Uterus (tissue), 4 donors: ENCODE results near the gene ANKRD23. TPM values are rescaled to one million over a fixed set of nuclear protein-coding genes. Genes with fewer than 3 reads are reported as not detected.
A peak's percentile ranks its signal among the peaks of the same experiment; 100 is the strongest.

Experiments used
- DNase-seq, 2 donors: peaks; one replicate each; pipeline ENCODE4 v3.0.0-alpha.2; 2019 to 2020
- H3K27ac ChIP-seq, 2 donors: fragments of 200-600 bp; sonication (generic); 1 replicate in 1 of 2; 2 replicates in 1 of 2; pipeline ENCODE4 v1.5.1; 2016 to 2018
- H3K27me3 ChIP-seq, 2 donors: fragments of 200-600 bp; sonication (generic); one replicate each; pipeline ENCODE4 v1.5.1; 2018 to 2019; ENCODE audit warnings: control low read depth in 1 of 2
- H3K36me3 ChIP-seq, 2 donors: fragments of 200-600 bp; sonication (generic); one replicate each; pipeline ENCODE4 v1.5.1; 2019; ENCODE audit warnings: control low read depth in 1 of 2
- H3K4me1 ChIP-seq, 2 donors: fragments of 200-600 bp; sonication (generic); one replicate each; pipeline ENCODE4 v1.5.1; 2018 to 2019; ENCODE audit warnings: control low read depth in 1 of 2
- H3K4me3 ChIP-seq, 2 donors: fragments of 200-600 bp; sonication (generic); 1 replicate in 1 of 2; 2 replicates in 1 of 2; pipeline ENCODE4 v1.5.1; 2018 to 2019; ENCODE audit warnings: mild to moderate bottlenecking in 1 of 2
- H3K9me3 ChIP-seq, 2 donors: fragments of 200-600 bp; sonication (generic); one replicate each; pipeline ENCODE4 v1.5.1; 2019; ENCODE audit warnings: control low read depth in 1 of 2
- CTCF ChIP-seq, 4 experiments: fragments of 200-600 bp in 2 of 4; fragments of 450-650 bp in 2 of 4; sonication (generic) in 2 of 4; IDR thresholded peaks; one replicate each; pipeline ENCODE4 v1.5.1; 2016 to 2019; ENCODE audit warnings: antibody characterized with exemption in 4 of 4, mild to moderate bottlenecking in 2 of 4, moderate library complexity in 1 of 4
- POLR2A ChIP-seq, 2 donors: fragments of 450-650 bp; IDR thresholded peaks; one replicate each; pipeline ENCODE4 v1.6.1; 2016; ENCODE audit warnings: antibody characterized with exemption in 2 of 2, mild to moderate bottlenecking in 1 of 2, moderate library complexity in 1 of 2
- intact Hi-C: fragments of 100-400 bp; cut with DNase I; formaldehyde crosslinking; loops from one replicate; pipeline ENCODE4 v1.15.1; 2023; ENCODE audit warnings: low total_unique reads
- total RNA-seq, 4 donors: library from RNA; depleted of rRNA in 3 of 4; stranded (reverse); fragments of >200 nt in 3 of 4; gene quantifications; one replicate each; pipeline versions ENCODE4 v1.1.0 to v1.2.4, GENCODE V29; 2014 to 2023
- donor health status: DM: yes; HTN: yes; CAD: no.

ANKRD23 gene
- total RNA-seq, 4 donors from 2014 or later: 4.4 to 23.2 (median 8.6) TPM

DNA sequence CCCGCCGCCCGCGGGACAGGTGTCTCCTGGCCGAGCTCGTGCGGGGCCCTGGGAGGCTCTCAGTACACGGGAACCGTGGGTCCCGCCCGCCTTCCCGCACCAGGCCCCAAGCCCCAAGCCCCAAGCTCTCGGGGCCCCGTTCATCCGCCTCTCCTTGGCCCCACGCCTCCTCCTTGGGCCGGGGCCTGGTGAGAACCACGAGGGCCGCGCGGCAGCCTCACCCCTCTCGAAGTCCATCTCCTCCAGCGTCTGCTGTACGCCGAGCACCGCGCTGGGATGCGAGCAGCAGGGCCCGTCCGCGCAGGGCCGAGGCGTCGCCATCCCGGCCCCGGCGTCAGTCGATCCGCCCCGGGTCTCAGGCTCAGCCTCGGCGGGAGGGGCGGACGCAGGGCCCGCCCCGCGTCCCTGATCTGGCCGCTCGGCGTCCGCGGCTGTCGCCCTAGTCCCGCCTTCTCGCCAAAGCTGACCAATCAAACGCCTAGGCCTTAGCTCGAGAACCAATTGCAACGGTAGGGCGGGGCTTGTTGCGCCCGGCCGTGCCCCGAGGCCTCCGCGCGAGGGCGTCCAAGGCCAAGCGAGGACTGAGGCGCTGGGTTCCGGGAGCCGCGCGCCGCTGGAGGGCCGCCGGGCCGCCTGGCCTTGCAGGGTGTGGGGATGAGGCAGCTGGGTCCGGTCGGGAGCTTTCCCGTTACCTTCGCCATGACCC is 14.0 kb upstream of the ANKRD23 start, which contains the start of gene ANKRD39:
Gene ANKRD39 (minus strand): TSS at position 350 of the 706 bp plus-strand sequence. CDS start 29 bp downstream, at position 321.
- H3K27ac ChIP-seq: peak within 1 kb of the TSS; percentile 90 to 92
- no peaks in the 10 kb centered on the region for H3K9me3 ChIP-seq
- no peaks in the 10 kb centered on the region for H3K27me3 ChIP-seq
- intact Hi-C loops: loop anchor here (5.0 kb wide), 1 partner anchor 94 kb away; no protein-coding TSS in a partner anchor
- no peaks in the 10 kb centered on the region for H3K36me3 ChIP-seq
- TF ChIP-seq CTCF (IDR thresholded peaks at IDR 0.05): peak; percentile 86 to 99 (median 96)
- peak; percentile 91 for TF ChIP-seq POLR2A (IDR thresholded peaks at IDR 0.05)
- H3K4me3 ChIP-seq: peak within 1 kb of the TSS; percentile 78 to 95
- peak; percentile 98 to 99 for DNase-seq
- peaks cover 0 to 26% of the 10 kb centered on the region in 2 donors for H3K4me1 ChIP-seq

DNA sequence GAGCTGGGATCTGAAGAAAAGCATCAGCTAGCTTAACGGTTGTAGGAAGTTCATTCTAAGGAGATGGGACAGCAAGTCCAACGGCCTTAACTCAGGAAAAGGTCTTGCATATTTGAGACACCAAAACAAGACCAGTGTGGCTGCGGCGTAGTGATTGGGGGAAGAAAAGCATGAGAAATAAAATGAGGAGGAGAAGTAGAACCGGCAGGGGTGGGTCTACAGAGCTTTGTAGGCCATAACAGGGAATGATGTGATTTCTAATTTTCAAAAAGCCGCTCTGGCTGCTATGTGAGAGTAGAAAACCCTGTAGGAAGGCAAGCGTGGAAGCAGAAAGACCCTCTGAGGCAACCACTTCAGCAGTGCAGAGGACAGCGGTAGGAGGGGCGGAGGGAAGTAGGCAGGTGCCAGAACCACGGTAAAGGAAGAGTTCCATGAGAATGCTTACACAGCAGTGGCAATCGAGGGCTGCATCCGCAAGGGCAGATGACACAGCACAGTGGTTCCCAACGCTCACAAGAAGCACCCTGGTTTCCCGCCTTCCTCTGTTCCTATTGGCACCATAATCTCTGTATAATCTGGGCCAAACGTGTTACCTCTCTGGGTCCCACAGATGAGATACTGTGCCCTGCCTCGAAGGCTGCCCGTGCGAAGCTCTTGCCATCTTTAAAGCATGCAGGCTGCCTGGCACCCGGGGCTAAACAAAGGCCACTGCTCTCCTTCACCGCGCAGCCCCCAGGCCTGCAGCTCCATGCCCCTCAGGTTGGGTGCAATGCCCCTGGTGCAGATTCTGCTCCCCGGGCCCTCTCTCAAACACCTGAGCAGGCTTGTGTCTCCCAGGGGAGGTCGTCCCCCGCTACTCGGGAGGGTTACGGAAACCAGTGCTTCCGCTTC is 13.2 kb upstream of the ANKRD23 start:
- TF ChIP-seq CTCF (IDR thresholded peaks at IDR 0.05) (no peak), POLR2A (IDR thresholded peaks at IDR 0.05) (no peak)
- Histone ChIP-seq H3K27me3 (no peaks in the 10 kb centered on the region), H3K4me3 (peak overlapping the region; percentile 78 to 95), H3K9me3 (no peaks in the 10 kb centered on the region), H3K27ac (peak overlapping the region; percentile 90 to 92), H3K4me1 (peaks cover 0 to 26% of the 10 kb centered on the region in 2 donors), H3K36me3 (no peaks in the 10 kb centered on the region)
- DNase-seq: peak in 1 of 2 donors; percentile 40
- intact Hi-C loops: loop anchor here (5.0 kb wide), 1 partner anchor 95 kb away; no protein-coding TSS in a partner anchor

DNA sequence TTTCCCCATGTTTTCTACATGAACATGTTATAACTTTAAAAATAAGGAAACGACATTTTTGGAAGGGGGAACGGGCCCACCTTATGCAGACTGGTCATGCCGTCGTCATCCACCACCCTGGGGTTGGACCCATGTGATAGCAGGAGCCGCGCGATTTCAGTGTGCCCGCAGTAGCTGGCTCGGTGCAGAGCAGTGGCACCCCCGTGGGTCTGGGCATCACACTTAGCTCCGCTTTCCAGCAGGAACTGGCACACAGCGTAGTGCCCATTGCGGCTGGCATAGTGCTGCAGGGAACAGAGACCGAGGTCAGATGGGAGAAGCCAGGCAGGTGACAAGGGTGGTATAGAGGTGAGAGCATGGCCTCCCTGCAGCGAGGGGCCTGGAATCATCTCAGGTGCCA is 9.5 kb upstream of the ANKRD23 start:
- no peak for DNase-seq
- intact Hi-C loops: no loop called here
- no peak overlapping the region for H3K27ac ChIP-seq
- TF ChIP-seq CTCF (IDR thresholded peaks at IDR 0.05) (no peak), POLR2A (IDR thresholded peaks at IDR 0.05) (no peak)
- H3K4me1 ChIP-seq: peaks cover 0 to 10% of the 10 kb centered on the region in 2 donors
- H3K9me3 ChIP-seq: no peaks in the 10 kb centered on the region
- H3K36me3 ChIP-seq: no peaks in the 10 kb centered on the region
- H3K27me3 ChIP-seq: no peaks in the 10 kb centered on the region
- H3K4me3 ChIP-seq: no peak overlapping the region

- H3K4me3 ChIP-seq: no peak overlapping the region
- no peak for TF ChIP-seq CTCF (IDR thresholded peaks at IDR 0.05)
- TF ChIP-seq POLR2A (IDR thresholded peaks at IDR 0.05): no peak
- peaks cover 0 to 10% of the 10 kb centered on the region in 2 donors for H3K4me1 ChIP-seq
- no peak for DNase-seq
- intact Hi-C loops: no loop called here
- H3K9me3 ChIP-seq: no peaks in the 10 kb centered on the region
- H3K36me3 ChIP-seq: no peaks in the 10 kb centered on the region
- H3K27me3 ChIP-seq: no peaks in the 10 kb centered on the region
- no peak overlapping the region for H3K27ac ChIP-seq
Measured at GRCh38 chr2:96852667-96853066, 8.8 kb upstream of the ANKRD23 start.
